SK-N-MC (cell line): ENCODE results near the gene VPS35.

ENCODE experiments used
- DNase-seq: peaks from one replicate; pipeline ENCODE4 v3.0.0-alpha.2; 2011; ENCODE audit warnings: low read depth, low spot score
- H3K27ac ChIP-seq: fragments of 200-600 bp; sonication (generic); 2 replicates; pipeline ENCODE4 v1.5.1; 2016; ENCODE audit warnings: mixed run types
- H3K36me3 ChIP-seq: fragments of 200-600 bp; sonication (generic); 2 replicates; pipeline ENCODE4 v1.6.1; 2017; ENCODE audit warnings: antibody characterized with exemption, low read length, mixed read lengths; ENCODE audit not compliant: insufficient read depth
- H3K4me3 ChIP-seq: fragments of 200-600 bp; sonication (generic); 2 replicates; pipeline ENCODE4 v1.5.1; 2016
- H3K9ac ChIP-seq: fragments of 200-600 bp; sonication (generic); 2 replicates; pipeline ENCODE4 v1.8.0; 2017; ENCODE audit warnings: mixed run types, mixed read lengths; ENCODE audit not compliant: insufficient read length
- H3K9me3 ChIP-seq: fragments of 200-600 bp; sonication (generic); 2 replicates; pipeline ENCODE4 v1.6.1; 2017; ENCODE audit warnings: low read depth, mild to moderate bottlenecking, antibody characterized with exemption, low read length, moderate library complexity, mixed read lengths
- EZH2 ChIP-seq: fragments of 200-600 bp; sonication (generic); IDR thresholded peaks from one replicate; pipeline ENCODE4 v1.6.1; 2017; ENCODE audit warnings: antibody characterized with exemption
- FOXP2 ChIP-seq: optimal IDR thresholded peaks from 2 replicates; pipeline ENCODE3; 2011; ENCODE audit warnings: mild to moderate bottlenecking, moderate library complexity; ENCODE audit not compliant: insufficient read depth; ENCODE audit errors: extremely low read length, control extremely low read depth
- POLR2AphosphoS5 ChIP-seq: IDR thresholded peaks from 2 replicates; pipeline ENCODE4 v1.6.1; 2012; ENCODE audit warnings: mild to moderate bottlenecking, low read depth, low read length, borderline replicate concordance

The VPS35 gene

DNA sequence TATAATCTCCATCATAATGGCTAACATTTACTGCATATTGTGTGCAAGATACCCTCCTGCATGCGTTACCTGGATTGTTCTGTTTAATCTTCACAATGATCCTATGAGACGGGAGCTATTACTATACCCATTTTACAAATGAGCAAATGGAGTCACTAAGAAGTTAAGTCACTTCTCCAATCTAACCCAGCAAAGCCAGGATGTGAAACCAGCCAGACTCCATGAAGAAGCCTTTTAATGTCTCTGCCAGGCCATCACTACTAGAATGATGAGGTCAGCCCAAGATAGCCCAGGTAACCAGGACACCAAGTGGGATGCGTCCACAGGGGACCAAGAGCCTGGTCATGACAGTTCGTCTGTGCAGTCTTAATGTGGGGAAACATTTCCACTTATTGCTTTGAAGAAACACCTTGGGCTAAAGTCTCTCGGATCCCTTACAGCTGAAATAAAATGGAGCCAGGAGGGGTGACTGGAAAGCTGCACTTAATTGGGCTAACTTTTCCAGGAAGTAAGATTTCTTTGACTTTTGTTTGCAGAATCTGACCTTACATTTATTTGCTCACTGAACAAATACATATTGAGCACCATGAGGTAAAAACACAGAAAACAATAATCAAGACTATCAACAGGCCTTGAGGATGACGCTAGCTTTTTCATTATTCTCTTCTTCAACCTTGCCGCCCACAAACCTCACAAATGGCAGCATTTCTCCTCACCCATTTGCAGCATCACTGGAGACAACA is 66.9 kb downstream of the VPS35 start:
- Histone ChIP-seq H3K9me3 (no peaks in the 10 kb centered on the region), H3K36me3 (no peaks in the 10 kb centered on the region; the same call in 1 of the 2 replicates), H3K4me3 (no peak overlapping the region), H3K27ac (no peak overlapping the region), H3K9ac (no peak overlapping the region)
- TF ChIP-seq FOXP2: no peak
- no peak for TF ChIP-seq POLR2AphosphoS5
- no peak for TF ChIP-seq EZH2
- no peak for DNase-seq

DNA sequence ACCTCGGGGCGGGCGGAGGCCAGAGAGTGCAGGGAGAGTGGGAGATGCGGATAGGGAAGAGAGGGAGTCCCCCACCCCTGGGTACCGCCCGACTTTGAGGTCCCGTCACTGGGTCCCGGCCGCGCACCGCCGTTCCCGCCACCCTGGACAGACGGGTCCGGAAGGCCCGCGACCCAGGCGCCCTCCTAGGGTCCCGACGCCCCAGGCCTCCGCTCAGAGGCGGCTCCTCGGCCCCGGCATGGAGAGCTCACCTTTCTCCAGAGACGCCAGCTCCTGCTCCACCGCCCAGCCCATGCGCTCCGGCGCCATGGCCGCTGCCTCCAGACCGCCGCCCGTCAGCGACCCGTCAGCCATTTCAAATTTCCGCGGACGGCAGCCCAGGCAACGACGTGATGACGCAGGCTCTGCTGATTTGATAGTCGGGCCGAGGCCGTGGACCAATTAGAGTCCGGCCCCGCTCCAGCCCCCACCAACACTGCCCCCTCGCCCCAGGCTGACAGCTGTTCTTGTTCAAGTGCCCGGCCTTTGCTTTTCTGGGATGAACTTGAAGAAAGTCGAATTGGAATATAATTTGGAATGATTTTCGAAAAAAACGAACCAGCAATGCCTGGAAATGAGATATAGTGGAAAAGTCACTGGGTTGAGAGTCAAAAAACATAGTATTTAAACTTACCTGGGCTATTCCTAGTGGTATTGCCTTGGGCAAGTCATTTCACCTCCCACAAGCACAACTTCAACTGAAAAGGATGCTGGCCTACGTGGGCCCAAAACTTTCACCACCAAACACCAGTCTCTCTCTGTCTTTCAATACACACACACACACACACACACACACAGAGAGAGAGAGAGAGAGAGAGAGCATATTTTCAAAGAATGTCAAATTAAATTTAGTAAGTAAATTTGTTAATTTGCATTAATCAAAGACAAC is 67.7 kb downstream of the VPS35 start, which contains the start of gene SHCBP1:
TSS of gene SHCBP1 (minus strand) at position 374 of the 928 bp plus-strand sequence. CDS start at position 354, 20 bp downstream.
- H3K27ac ChIP-seq: no peak within 1 kb of the TSS
- H3K4me3 ChIP-seq: peak within 1 kb of the TSS; percentile 80
- no peaks in the 10 kb centered on the region for H3K9me3 ChIP-seq
- H3K36me3 ChIP-seq: peaks cover 6% of the 10 kb centered on the region; the same call in 1 of the 2 replicates
- peak within 1 kb of the TSS; percentile 75 for H3K9ac ChIP-seq
- TF ChIP-seq POLR2AphosphoS5 (peak; percentile 61), EZH2 (no peak)
- no peak for DNase-seq

- TF ChIP-seq POLR2AphosphoS5: no peak
- no peak for TF ChIP-seq FOXP2
- TF ChIP-seq EZH2: no peak
- Histone ChIP-seq H3K9me3 (no peaks in the 10 kb centered on the region), H3K27ac (no peak overlapping the region), H3K9ac (peak overlapping the region; percentile 75), H3K36me3 (peaks cover 12% of the 10 kb centered on the region; the same call in 1 of the 2 replicates), H3K4me3 (peak overlapping the region; percentile 80)
- no peak for DNase-seq
Measured at GRCh38 chr16:46620266-46621005, 68.5 kb downstream of the VPS35 start.

GRCh38 chr16:46618516-46618915 is 70.5 kb downstream of the VPS35 start:
- no peak overlapping the region for H3K9ac ChIP-seq
- H3K4me3 ChIP-seq: no peak overlapping the region
- H3K9me3 ChIP-seq: no peaks in the 10 kb centered on the region
- peaks cover 12% of the 10 kb centered on the region; the same call in 1 of the 2 replicates for H3K36me3 ChIP-seq
- no peak for DNase-seq
- H3K27ac ChIP-seq: no peak overlapping the region
- TF ChIP-seq POLR2AphosphoS5 (no peak), EZH2 (no peak), FOXP2 (no peak)

GRCh38 chr16:46614006-46614405 is 75.0 kb downstream of the VPS35 start:
- H3K27ac ChIP-seq: no peak overlapping the region

GRCh38 chr16:46613352-46613751 is 75.6 kb downstream of the VPS35 start:
- DNase-seq: no peak
- TF ChIP-seq EZH2 (no peak), POLR2AphosphoS5 (no peak), FOXP2 (no peak)
- no peak overlapping the region for H3K4me3 ChIP-seq
- no peak overlapping the region for H3K27ac ChIP-seq
- H3K9me3 ChIP-seq: no peaks in the 10 kb centered on the region
- peaks cover 12% of the 10 kb centered on the region; the same call in 1 of the 2 replicates for H3K36me3 ChIP-seq
- no peak overlapping the region for H3K9ac ChIP-seq

More at GRCh38 chr16:46614006-46614405, 75.0 kb downstream of the VPS35 start:
- H3K9ac ChIP-seq: no peak overlapping the region
- no peak overlapping the region for H3K4me3 ChIP-seq
- no peak for DNase-seq
- H3K9me3 ChIP-seq: no peaks in the 10 kb centered on the region
- peaks cover 12% of the 10 kb centered on the region; the same call in 1 of the 2 replicates for H3K36me3 ChIP-seq
- TF ChIP-seq EZH2: no peak
- TF ChIP-seq POLR2AphosphoS5: no peak
- TF ChIP-seq FOXP2: no peak

DNA sequence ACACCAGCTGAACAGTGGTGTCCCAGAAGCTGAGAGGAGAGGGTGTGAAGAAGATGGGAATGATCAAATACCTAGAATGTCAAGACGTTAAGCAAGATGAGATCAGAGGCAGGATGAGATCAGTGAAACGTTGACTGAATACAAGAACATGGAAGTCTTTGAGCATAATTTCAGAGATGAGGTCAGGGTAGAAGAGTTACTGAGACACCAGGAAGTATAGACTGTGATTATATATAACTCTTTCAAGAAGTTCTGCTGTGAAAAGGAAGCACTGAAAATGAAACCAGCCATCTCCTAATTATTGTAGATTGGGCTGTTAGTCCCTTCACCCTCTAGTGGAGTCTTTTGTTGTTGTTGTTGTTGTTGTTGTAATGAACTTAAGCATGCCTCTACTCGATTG is 76.9 kb downstream of the VPS35 start:
- H3K36me3 ChIP-seq: peaks cover 12% of the 10 kb centered on the region; the same call in 1 of the 2 replicates
- no peak overlapping the region for H3K27ac ChIP-seq
- no peak overlapping the region for H3K9ac ChIP-seq
- no peaks in the 10 kb centered on the region for H3K9me3 ChIP-seq
- no peak for TF ChIP-seq FOXP2
- no peak for TF ChIP-seq POLR2AphosphoS5
- TF ChIP-seq EZH2: no peak
- no peak for DNase-seq
- no peak overlapping the region for H3K4me3 ChIP-seq
